ENCODE results near the gene GREB1. TPM values are rescaled to one million over a fixed set of nuclear protein-coding genes. Genes with fewer than 3 reads are reported as not detected.
A peak's percentile ranks its signal among the peaks of the same experiment; 100 is the strongest.

GREB1 gene
- total RNA-seq, 1 donor from 2014 or later: 30.8 TPM

- Histone ChIP-seq H3K9me3 (ENCODE audit: low read depth) (no peaks in the 10 kb centered on the region), H3K27ac (no peak overlapping the region), H3K79me2 (ENCODE audit: low read depth) (no peaks in the 10 kb centered on the region), H3K27me3 (peaks cover 6% of the 10 kb centered on the region), H2AFZ (replicated peaks) (peak overlapping the region; percentile 97), H3K4me1 (peaks cover 11% of the 10 kb centered on the region), H3K9ac (no peak overlapping the region), H3K4me3 (peak overlapping the region; percentile 34), H4K20me1 (ENCODE audit: low read depth) (no peaks in the 10 kb centered on the region), H3K4me2 (peak overlapping the region; percentile 69), H3F3A (ENCODE audit: low read depth) (peaks cover 12% of the 10 kb centered on the region), H3K36me3 (no peaks in the 10 kb centered on the region)
- Mint-ChIP-seq H3K36me3 (no peaks in the 10 kb centered on the region), H3K27ac (no peak overlapping the region), H3K4me1 (peaks cover 18% of the 10 kb centered on the region), H3K9me3 (no peaks in the 10 kb centered on the region), H3K27me3 (ENCODE audit: insufficient read depth, low read depth) (peaks cover 5% of the 10 kb centered on the region), H3K4me3 (peak overlapping the region; percentile 64)
- peak; percentile 92 for TF ChIP-seq CTCF (IDR thresholded peaks at IDR 0.05)
- no peak for TF ChIP-seq EZH2 (IDR thresholded peaks at IDR 0.05)
- TF ChIP-seq EZH2phosphoT487 (IDR thresholded peaks at IDR 0.05): no peak
- DNase-seq (ENCODE audit: low spot score): peak; percentile 85
Observed at GRCh38 chr2:11688222-11689069, 154.6 kb downstream of the GREB1 start.

DNA sequence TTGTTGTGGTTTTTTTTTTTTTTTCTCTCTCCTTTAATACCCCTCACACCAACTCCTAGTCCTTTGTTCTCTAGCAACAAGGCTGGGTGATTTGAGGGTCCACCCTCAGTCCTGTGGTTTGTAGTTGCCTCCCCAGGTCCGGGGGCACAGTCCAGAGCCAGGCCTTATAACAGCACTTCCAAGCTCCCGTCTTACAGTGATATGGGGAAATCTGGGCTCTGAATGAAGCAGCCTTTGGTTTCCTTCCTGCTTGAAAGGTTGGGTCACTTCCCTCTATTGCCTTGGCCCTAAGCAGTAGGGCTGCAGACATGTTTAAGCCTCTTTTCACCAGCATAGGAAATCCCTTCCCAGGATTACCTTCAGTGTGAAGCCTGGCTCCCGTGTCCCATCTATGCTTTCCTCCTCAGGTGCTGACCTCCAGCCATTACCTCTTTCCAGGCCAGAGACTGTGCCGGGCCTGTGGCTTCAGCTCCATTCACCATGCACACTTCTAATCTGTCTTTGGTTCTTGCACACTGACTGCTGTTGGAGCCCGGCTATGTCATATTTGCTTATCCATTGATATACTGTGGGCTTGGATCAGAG lies 157.3 kb downstream of the GREB1 start:
- Histone ChIP-seq H3K27ac (no peak overlapping the region), H3K4me1 (peaks cover 11% of the 10 kb centered on the region), H3K9ac (no peak overlapping the region), H3K9me3 (ENCODE audit: low read depth) (no peaks in the 10 kb centered on the region), H3K27me3 (peaks cover 6% of the 10 kb centered on the region), H3K79me2 (ENCODE audit: low read depth) (no peaks in the 10 kb centered on the region), H3K36me3 (no peaks in the 10 kb centered on the region), H3K4me3 (no peak overlapping the region), H3F3A (ENCODE audit: low read depth) (peaks cover 12% of the 10 kb centered on the region), H2AFZ (replicated peaks) (no peak overlapping the region), H3K4me2 (no peak overlapping the region), H4K20me1 (ENCODE audit: low read depth) (no peaks in the 10 kb centered on the region)
- H3K27me3 Mint-ChIP-seq (ENCODE audit: insufficient read depth, low read depth): peaks cover 3% of the 10 kb centered on the region
- H3K4me1 Mint-ChIP-seq: peaks cover 15% of the 10 kb centered on the region
- H3K9me3 Mint-ChIP-seq: no peaks in the 10 kb centered on the region
- no peak overlapping the region for H3K27ac Mint-ChIP-seq
- no peak overlapping the region for H3K4me3 Mint-ChIP-seq
- TF ChIP-seq EZH2 (IDR thresholded peaks at IDR 0.05): no peak
- no peak for TF ChIP-seq EZH2phosphoT487 (IDR thresholded peaks at IDR 0.05)
- no peak for TF ChIP-seq CTCF (IDR thresholded peaks at IDR 0.05)
- DNase-seq (ENCODE audit: low spot score): no peak
- no peaks in the 10 kb centered on the region for H3K36me3 Mint-ChIP-seq

Small RNA genes within 50 kb of the gene (microRNA-seq; reads per million reads assigned to microRNA genes)
- not detected for gene MIR4429

Small RNA genes within 50 kb of the gene (small RNA-seq; reads per million reads assigned to genes)
- gene MIR4429 (not detected), gene RN7SL674P (0.14 reads per million), gene RNA5SP84 (0.14 reads per million), gene RNU2-13P (0.77 reads per million, percentile 71 among the genes with 10 or more reads in this experiment)

Other genes starting within 250 kb of the GREB1 start
- gene ROCK2, start 189.4 kb upstream of the GREB1 start, total RNA-seq (ENCODE audit: low replicate concordance): 22.3 and 36.1 TPM in 2 replicates
- gene E2F6, start 67.9 kb upstream of the GREB1 start, total RNA-seq (ENCODE audit: low replicate concordance): 29.4 and 36.3 TPM in 2 replicates
- gene NTSR2, start 136.2 kb downstream of the GREB1 start, total RNA-seq (ENCODE audit: low replicate concordance): not detected in 2 replicates
- 18.0 and 22.9 TPM in 2 replicates for gene LPIN1, start 212.6 kb downstream of the GREB1 start, total RNA-seq (ENCODE audit: low replicate concordance)